Posterior vena cava (tissue), 2 donors: Measurements from ENCODE around the gene NCBP2. TPM values are rescaled to one million over a fixed set of nuclear protein-coding genes. Genes with fewer than 3 reads are reported as not detected.

Source experiments
- DNase-seq: peaks from one replicate; pipeline ENCODE4 v3.0.0-alpha.2; 2020; ENCODE audit warnings: low spot score
- intact Hi-C, 2 donors: fragments of 100-400 bp; cut with DNase I; formaldehyde crosslinking; loops; one replicate each; pipeline versions ENCODE4 v1.14.1 to v1.14.2; 2022 to 2023
- long read RNA-seq, 2 donors: library from polyadenylated mRNA; unstranded; transcript quantifications; one replicate each; pipeline ENCODE4 v2.0.0, GENCODE V29; 2020 to 2021
- total RNA-seq, 2 donors: library from RNA; stranded (reverse); fragmentation: NEBNext Ultra II Directional; extraction: Animal tissue kit (Norgen Biotek cat#: 25700); gene quantifications; one replicate each; pipeline ENCODE4 v1.2.1, GENCODE V29; 2021
- donor health status: DM: yes; HTN: yes; CAD: no.
- donor health status: DM: yes; HTN: yes; CAD: no.

The NCBP2 gene
- total RNA-seq, result 10 to 100 TPM; 42.8 to 44.6 TPM
- long read RNA-seq, donor 1, transcript NCBP2-205 (4 exons, 2,220 nt), result major isoform, 5 of 16 reads
- long read RNA-seq, donor 1, partial matches to known transcripts, result 3 of 16 reads
- long read RNA-seq, donor 1, other reads (novel, unspliced or antisense), result 1 of 16 reads
- long read RNA-seq, donor 2, transcript NCBP2-204 (4 exons, 1,946 nt), result minor isoform, 5 of 113 reads
- long read RNA-seq, donor 2, transcript NCBP2-207 (4 exons, 1,133 nt), result minor isoform, 5 of 113 reads
- long read RNA-seq, donor 2, transcript NCBP2-205 (4 exons, 2,220 nt), result minor isoform, 29 of 113 reads
- long read RNA-seq, donor 2, transcript NCBP2-201 (4 exons, 2,169 nt), result major isoform, 64 of 113 reads
- long read RNA-seq, donor 2, partial matches to known transcripts, result 3 of 113 reads
- long read RNA-seq, donor 2, other reads (novel, unspliced or antisense), result 4 of 113 reads

GRCh38 chr3:196942226-196942914 is at the start of gene NCBP2:
NCBP2 (minus strand) TSS chr3:196942528; CDS start chr3:196942503, 25 bp downstream.
- intact Hi-C loops, result no loop called here
- peak; percentile 100 for DNase-seq

- intact Hi-C loops, result no loop called here
Observed at GRCh38 chr3:196991581-196992460, 49.5 kb upstream of the NCBP2 start.

GRCh38 chr3:196990601-196991007 is 48.3 kb upstream of the NCBP2 start:
- intact Hi-C loops, result no loop called here
- DNase-seq, result peak; percentile 63

More at GRCh38 chr3:196991581-196992460, 49.5 kb upstream of the NCBP2 start:
- DNase-seq, result peak; percentile 68

- intact Hi-C loops, result no loop called here
- peak; percentile 77 for DNase-seq
Observed at GRCh38 chr3:196989721-196990262, 47.5 kb upstream of the NCBP2 start.

- peak; percentile 72 for DNase-seq
- intact Hi-C loops, result no loop called here
Observed at GRCh38 chr3:196988241-196989029, 46.1 kb upstream of the NCBP2 start.

GRCh38 chr3:196987022-196987421 is 44.7 kb upstream of the NCBP2 start:
- peak; percentile 58 for DNase-seq

GRCh38 chr3:196985954-196986885 is 43.9 kb upstream of the NCBP2 start:
- intact Hi-C loops, result no loop called here
- peak; percentile 37 for DNase-seq

More at GRCh38 chr3:196987022-196987421, 44.7 kb upstream of the NCBP2 start:
- intact Hi-C loops, result no loop called here

- intact Hi-C loops, result no loop called here
- DNase-seq, result peak; percentile 29
Observed at GRCh38 chr3:196985298-196985697, 43.0 kb upstream of the NCBP2 start.

GRCh38 chr3:196983186-196983585 is 40.9 kb upstream of the NCBP2 start:
- intact Hi-C loops, result no loop called here
- DNase-seq, result no peak

GRCh38 chr3:196981657-196982056 is 39.3 kb upstream of the NCBP2 start:
- DNase-seq, result no peak
- intact Hi-C loops, result no loop called here

- no peak for DNase-seq
- intact Hi-C loops, result no loop called here
Observed at GRCh38 chr3:196979545-196979944, 37.2 kb upstream of the NCBP2 start.

GRCh38 chr3:196976941-196977340 is 34.6 kb upstream of the NCBP2 start:
- DNase-seq, result no peak

GRCh38 chr3:196975349-196975748 is 33.0 kb upstream of the NCBP2 start:
- intact Hi-C loops, result no loop called here

More at GRCh38 chr3:196976941-196977340, 34.6 kb upstream of the NCBP2 start:
- intact Hi-C loops, result no loop called here

GRCh38 chr3:196974661-196975060 is 32.3 kb upstream of the NCBP2 start:
- intact Hi-C loops, result no loop called here
- DNase-seq, result no peak

More at GRCh38 chr3:196975349-196975748, 33.0 kb upstream of the NCBP2 start:
- no peak for DNase-seq

GRCh38 chr3:196971094-196971698 is 28.9 kb upstream of the NCBP2 start:
- intact Hi-C loops, result no loop called here
- no peak for DNase-seq

GRCh38 chr3:196970547-196971093 is 28.3 kb upstream of the NCBP2 start:
- intact Hi-C loops, result no loop called here

More at GRCh38 chr3:196970547-196971093, 28.3 kb upstream of the NCBP2 start:
- no peak for DNase-seq
